CD4-positive, alpha-beta memory T cell (primary cell): ENCODE data around the gene SSR4. TPM values are rescaled to one million over a fixed set of nuclear protein-coding genes. Genes with fewer than 3 reads are reported as not detected.

ENCODE experiments used
- CTCF ChIA-PET: fragments of 350-600 bp; sonication (Branson Sonifier 250); formaldehyde crosslinking; loops from one replicate; lab custom pipeline; 2021; ENCODE audit warnings: inconsistent platforms; ENCODE audit not compliant: partially characterized antibody; lab: Charles Lee
- POLR2A ChIA-PET: fragments of 350-600 bp; sonication (Branson Sonifier 250); formaldehyde crosslinking; loops from one replicate; lab custom pipeline; 2021; ENCODE audit not compliant: partially characterized antibody; lab: Charles Lee
- DNase-seq, 5 donors: peaks; one replicate each; pipeline versions ENCODE4 v3.0.0 to v3.0.0-alpha.2; 2020 to 2022; ENCODE audit warnings: mixed read lengths in 1 of 5
- H3K27ac ChIP-seq: one replicate; pipeline ENCODE4 v1.7.0; 2013; ENCODE audit warnings: low read depth, low read length
- H3K27me3 ChIP-seq: 2 replicates; pipeline ENCODE4 v1.7.0; 2013; ENCODE audit warnings: mild to moderate bottlenecking, low read length, moderate library complexity; ENCODE audit not compliant: insufficient read depth
- H3K36me3 ChIP-seq: 2 replicates; pipeline ENCODE4 v1.7.0; 2013; ENCODE audit warnings: mild to moderate bottlenecking, low read length, moderate library complexity; ENCODE audit not compliant: insufficient read depth
- H3K4me1 ChIP-seq: 2 replicates; pipeline ENCODE4 v1.7.0; 2013; ENCODE audit warnings: mild to moderate bottlenecking, low read length, moderate library complexity; ENCODE audit not compliant: insufficient read depth
- H3K4me3 ChIP-seq, 2 donors: one replicate each; pipeline ENCODE4 v1.7.0; 2013; ENCODE audit warnings: low read length in 2 of 2, mild to moderate bottlenecking in 1 of 2
- H3K9me3 ChIP-seq, 2 donors: one replicate each; pipeline ENCODE4 v1.7.0; 2013; ENCODE audit warnings: low read length in 2 of 2, control low read depth in 1 of 2; ENCODE audit not compliant: control insufficient read depth in 1 of 2
- H3K27ac Mint-ChIP-seq, 7 donors: one replicate each; pipeline ENCODE4 v1.8.0; 2020 to 2021; ENCODE audit warnings: mixed read lengths in 7 of 7, mild to moderate bottlenecking in 6 of 7, inconsistent platforms in 3 of 7, moderate library complexity in 3 of 7
- H3K27me3 Mint-ChIP-seq, 2 donors: one replicate each; pipeline ENCODE4 v1.8.0; 2020 to 2021; ENCODE audit warnings: mixed read lengths in 2 of 2
- H3K36me3 Mint-ChIP-seq, 2 donors: one replicate each; pipeline ENCODE4 v1.8.0; 2020 to 2021; ENCODE audit warnings: mixed read lengths in 2 of 2, inconsistent platforms in 1 of 2, mild to moderate bottlenecking in 1 of 2
- H3K4me1 Mint-ChIP-seq, 4 donors: one replicate each; pipeline ENCODE4 v1.8.0; 2020 to 2021; ENCODE audit warnings: mixed read lengths in 4 of 4, mild to moderate bottlenecking in 1 of 4
- H3K4me3 Mint-ChIP-seq, 8 donors: one replicate each; pipeline ENCODE4 v1.8.0; 2020 to 2021; ENCODE audit warnings: mixed read lengths in 8 of 8, mild to moderate bottlenecking in 7 of 8, moderate library complexity in 6 of 8, inconsistent platforms in 3 of 8
- H3K9me3 Mint-ChIP-seq, 8 donors: one replicate each; pipeline ENCODE4 v1.8.0; 2020 to 2021; ENCODE audit warnings: mixed read lengths in 8 of 8, mild to moderate bottlenecking in 5 of 8, inconsistent platforms in 3 of 8, moderate library complexity in 1 of 8
- intact Hi-C: fragments of 100-400 bp; cut with micrococcal nuclease; formaldehyde crosslinking; loops from one replicate; pipeline ENCODE4 v1.15.1; 2023
- polyA plus RNA-seq, 2 donors: library from polyadenylated mRNA; unstranded; fragments of 300-500 nt; fragmentation: Illumina TruSeq; gene quantifications; one replicate each; pipeline ENCODE4 v1.2.3, GENCODE V29; 2021
- total RNA-seq, 2 experiments: library from RNA; stranded (reverse); gene quantifications; one replicate each; pipeline ENCODE4 v1.2.3, GENCODE V29; 2021

The SSR4 gene
- total and polyA plus RNA-seq, 4 experiments from 2014 or later = 216 to 618 (median 350) TPM

DNA sequence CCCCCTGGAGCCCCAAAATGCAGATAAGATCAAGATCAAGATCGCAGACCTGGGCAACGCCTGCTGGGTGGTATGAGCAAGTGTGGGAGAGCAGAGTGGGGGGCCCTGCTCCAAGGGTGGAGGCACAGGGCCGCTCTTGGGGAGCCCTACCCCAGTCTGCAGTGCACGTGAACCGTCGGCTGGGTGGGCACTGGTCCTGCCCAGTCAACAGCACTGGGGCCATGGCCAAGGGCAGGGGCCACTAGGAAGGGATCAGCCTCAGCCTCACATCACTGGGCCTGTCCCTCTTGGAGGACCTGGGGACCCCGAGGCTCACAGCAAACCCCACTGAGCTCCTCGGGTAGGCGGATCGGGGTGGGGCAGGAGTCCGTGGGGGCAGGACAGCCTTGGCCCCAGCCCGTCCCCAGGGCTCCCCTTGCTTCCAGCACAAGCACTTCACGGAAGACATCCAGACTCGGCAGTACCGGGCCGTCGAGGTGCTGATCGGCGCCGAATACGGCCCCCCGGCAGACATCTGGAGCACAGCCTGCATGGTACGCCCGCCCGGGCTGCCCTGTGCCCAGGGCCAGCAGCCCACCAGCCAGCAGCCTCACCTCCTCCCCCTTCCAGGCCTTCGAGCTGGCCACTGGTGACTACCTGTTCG is 10.0 kb upstream of the SSR4 start:
- ChIA-PET POLR2A (no interaction called here), CTCF (no interaction called here)
- Mint-ChIP-seq H3K27me3 (peaks cover 3 to 6% of the 10 kb centered on the region in 2 donors), H3K9me3 (no peaks in the 10 kb centered on the region), H3K4me1 (peaks cover 0 to 7% (median 4%) of the 10 kb centered on the region in 4 donors), H3K4me3 (no peak overlapping the region), H3K27ac (no peak overlapping the region), H3K36me3 (peaks cover 4 to 14% of the 10 kb centered on the region in 2 donors)
- no peaks in the 10 kb centered on the region for H3K9me3 ChIP-seq
- H3K4me3 ChIP-seq = no peak overlapping the region
- H3K36me3 ChIP-seq = no peaks in the 10 kb centered on the region
- H3K27me3 ChIP-seq = no peaks in the 10 kb centered on the region
- no peak for DNase-seq
- intact Hi-C loops = no loop called here
- no peaks in the 10 kb centered on the region for H3K4me1 ChIP-seq
- no peak overlapping the region for H3K27ac ChIP-seq

DNA sequence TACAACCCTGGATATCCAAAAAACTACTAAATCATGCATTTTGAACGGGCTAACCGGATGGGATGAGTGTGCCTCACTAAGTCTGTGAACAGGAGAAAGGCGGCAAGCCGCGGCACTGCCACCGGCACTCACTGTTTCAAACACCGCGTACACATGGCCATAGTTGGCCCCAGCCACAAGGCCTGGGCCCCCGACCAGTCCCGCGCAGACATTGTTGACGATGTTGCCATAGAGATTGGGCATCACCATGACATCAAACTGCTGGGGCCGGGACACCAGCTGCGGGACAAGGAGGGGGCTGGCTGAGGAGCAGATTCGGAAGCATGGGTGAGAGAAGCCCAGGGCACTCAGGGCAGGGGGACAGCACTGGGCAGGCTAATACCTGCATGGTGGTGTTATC is 7.8 kb upstream of the SSR4 start:
- H3K36me3 Mint-ChIP-seq = peaks cover 4 to 17% of the 10 kb centered on the region in 2 donors
- POLR2A ChIA-PET = interaction anchor here (1.2 kb wide), 1 partner anchor 140 kb away, joined by 3 read pairs; no protein-coding TSS in a partner anchor

GRCh38 chrX:153789654-153790053 is 4.8 kb upstream of the SSR4 start:
- H3K4me1 ChIP-seq = peaks cover 26% of the 10 kb centered on the region
- no peak overlapping the region for H3K4me3 ChIP-seq
- no peak for DNase-seq
- CTCF ChIA-PET = no interaction called here
- Mint-ChIP-seq H3K36me3 (peaks cover 4 to 28% of the 10 kb centered on the region in 2 donors), H3K9me3 (peaks cover 0 to 5% (median 0%) of the 10 kb centered on the region in 8 donors), H3K27ac (peak overlapping the region in 1 of 7 donors; percentile 59), H3K27me3 (no peaks in the 10 kb centered on the region), H3K4me1 (peaks cover 6 to 18% (median 12%) of the 10 kb centered on the region in 4 donors), H3K4me3 (no peak overlapping the region)
- peaks cover 4% of the 10 kb centered on the region for H3K36me3 ChIP-seq
- POLR2A ChIA-PET = no interaction called here
- no peak overlapping the region for H3K27ac ChIP-seq
- H3K27me3 ChIP-seq = no peaks in the 10 kb centered on the region
- no peaks in the 10 kb centered on the region for H3K9me3 ChIP-seq
- intact Hi-C loops = no loop called here

More for the DNA sequence above, 7.8 kb upstream of the SSR4 start:
- Mint-ChIP-seq H3K27me3 (no peaks in the 10 kb centered on the region), H3K9me3 (peaks cover 0 to 2% (median 0%) of the 10 kb centered on the region in 8 donors), H3K4me3 (no peak overlapping the region), H3K4me1 (peaks cover 0 to 4% (median 2%) of the 10 kb centered on the region in 4 donors), H3K27ac (peak overlapping the region in 1 of 7 donors; percentile 55)
- H3K9me3 ChIP-seq = no peaks in the 10 kb centered on the region
- H3K36me3 ChIP-seq = peaks cover 4% of the 10 kb centered on the region
- H3K27ac ChIP-seq = no peak overlapping the region
- CTCF ChIA-PET = no interaction called here
- DNase-seq = no peak
- intact Hi-C loops = no loop called here
- H3K4me3 ChIP-seq = no peak overlapping the region
- H3K27me3 ChIP-seq = no peaks in the 10 kb centered on the region
- H3K4me1 ChIP-seq = peaks cover 7% of the 10 kb centered on the region

GRCh38 chrX:153791104-153791852 is 3.2 kb upstream of the SSR4 start:
- intact Hi-C loops = no loop called here
- ChIA-PET POLR2A (interaction anchor here (0.8 to 2.1 kb wide), 2 partner anchors 9 to 31 kb away, joined by 3 to 4 read pairs; no protein-coding TSS in a partner anchor), CTCF (no interaction called here)
- H3K4me1 Mint-ChIP-seq = peaks cover 11 to 26% (median 18%) of the 10 kb centered on the region in 4 donors
- H3K9me3 Mint-ChIP-seq = peaks cover 0 to 5% (median 0%) of the 10 kb centered on the region in 8 donors
- Histone ChIP-seq H3K4me3 (no peak overlapping the region), H3K36me3 (peaks cover 5% of the 10 kb centered on the region), H3K4me1 (peaks cover 40% of the 10 kb centered on the region), H3K9me3 (no peaks in the 10 kb centered on the region), H3K27me3 (no peaks in the 10 kb centered on the region), H3K27ac (no peak overlapping the region)
- peaks cover 4 to 25% of the 10 kb centered on the region in 2 donors for H3K36me3 Mint-ChIP-seq
- peak overlapping the region in 1 of 8 donors; percentile 30 for H3K4me3 Mint-ChIP-seq
- H3K27ac Mint-ChIP-seq = peak overlapping the region in 1 of 7 donors; percentile 33
- no peaks in the 10 kb centered on the region for H3K27me3 Mint-ChIP-seq
- no peak for DNase-seq

- peaks cover 7% of the 10 kb centered on the region for H3K36me3 ChIP-seq
- peaks cover 0 to 5% (median 0%) of the 10 kb centered on the region in 8 donors for H3K9me3 Mint-ChIP-seq
- POLR2A ChIA-PET = interaction anchor here (0.8 to 2.1 kb wide), 2 partner anchors 10 to 30 kb away, joined by 3 to 4 read pairs; no protein-coding TSS in a partner anchor
These were observed 2.1 kb upstream of the SSR4 start for GRCh38 chrX:153792368-153792767.

GRCh38 chrX:153793291-153793690 is 1.2 kb upstream of the SSR4 start:
- no peak for DNase-seq
- Histone ChIP-seq H3K4me1 (peaks cover 43% of the 10 kb centered on the region), H3K27ac (peak overlapping the region; percentile 85), H3K36me3 (peaks cover 7% of the 10 kb centered on the region), H3K9me3 (no peaks in the 10 kb centered on the region), H3K27me3 (no peaks in the 10 kb centered on the region), H3K4me3 (peak overlapping the region; percentile 63 to 69)
- no peaks in the 10 kb centered on the region for H3K27me3 Mint-ChIP-seq
- intact Hi-C loops = no loop called here
- peaks cover 0 to 5% (median 0%) of the 10 kb centered on the region in 8 donors for H3K9me3 Mint-ChIP-seq
- ChIA-PET CTCF (interaction anchor here (0.7 kb wide), 1 partner anchor 133 kb away, joined by 3 read pairs; no protein-coding TSS in a partner anchor), POLR2A (interaction anchor here (4.0 kb wide), 1 partner anchor 133 kb away, joined by 54 read pairs; the partner anchor contains the start of gene ARHGAP4)
- peaks cover 12 to 30% (median 21%) of the 10 kb centered on the region in 4 donors for H3K4me1 Mint-ChIP-seq
- peak overlapping the region; percentile 74 to 93 (median 90) for H3K27ac Mint-ChIP-seq
- peak overlapping the region; percentile 89 to 95 (median 92) for H3K4me3 Mint-ChIP-seq
- H3K36me3 Mint-ChIP-seq = peaks cover 0 to 17% of the 10 kb centered on the region in 2 donors

More at GRCh38 chrX:153792368-153792767, 2.1 kb upstream of the SSR4 start:
- H3K27ac Mint-ChIP-seq = no peak overlapping the region
- no peaks in the 10 kb centered on the region for H3K27me3 Mint-ChIP-seq
- Histone ChIP-seq H3K9me3 (no peaks in the 10 kb centered on the region), H3K27ac (no peak overlapping the region), H3K4me3 (no peak overlapping the region), H3K27me3 (no peaks in the 10 kb centered on the region), H3K4me1 (peaks cover 43% of the 10 kb centered on the region)
- peak overlapping the region in 3 of 8 donors; percentile 23 to 93 (median 89) for H3K4me3 Mint-ChIP-seq
- H3K36me3 Mint-ChIP-seq = peaks cover 0 to 19% of the 10 kb centered on the region in 2 donors
- peaks cover 12 to 30% (median 21%) of the 10 kb centered on the region in 4 donors for H3K4me1 Mint-ChIP-seq
- CTCF ChIA-PET = no interaction called here
- DNase-seq = no peak
- intact Hi-C loops = no loop called here
